CD4-positive, alpha-beta T cell treated with Interleukin-6 at 100 ng/mL for 8 hours (primary cell): ENCODE results near the gene ITFG2.
"Not testable (repeated sequence)": the region's sequence is repeated elsewhere in the genome, so short reads cannot be mapped to it uniquely, and the experiment has no call there.

Experiments
- DNase-seq: peaks from one replicate; pipeline ENCODE4 v3.0.0-alpha.2; 2020; ENCODE audit warnings: mixed read lengths, low spot score

Gene ITFG2

DNA sequence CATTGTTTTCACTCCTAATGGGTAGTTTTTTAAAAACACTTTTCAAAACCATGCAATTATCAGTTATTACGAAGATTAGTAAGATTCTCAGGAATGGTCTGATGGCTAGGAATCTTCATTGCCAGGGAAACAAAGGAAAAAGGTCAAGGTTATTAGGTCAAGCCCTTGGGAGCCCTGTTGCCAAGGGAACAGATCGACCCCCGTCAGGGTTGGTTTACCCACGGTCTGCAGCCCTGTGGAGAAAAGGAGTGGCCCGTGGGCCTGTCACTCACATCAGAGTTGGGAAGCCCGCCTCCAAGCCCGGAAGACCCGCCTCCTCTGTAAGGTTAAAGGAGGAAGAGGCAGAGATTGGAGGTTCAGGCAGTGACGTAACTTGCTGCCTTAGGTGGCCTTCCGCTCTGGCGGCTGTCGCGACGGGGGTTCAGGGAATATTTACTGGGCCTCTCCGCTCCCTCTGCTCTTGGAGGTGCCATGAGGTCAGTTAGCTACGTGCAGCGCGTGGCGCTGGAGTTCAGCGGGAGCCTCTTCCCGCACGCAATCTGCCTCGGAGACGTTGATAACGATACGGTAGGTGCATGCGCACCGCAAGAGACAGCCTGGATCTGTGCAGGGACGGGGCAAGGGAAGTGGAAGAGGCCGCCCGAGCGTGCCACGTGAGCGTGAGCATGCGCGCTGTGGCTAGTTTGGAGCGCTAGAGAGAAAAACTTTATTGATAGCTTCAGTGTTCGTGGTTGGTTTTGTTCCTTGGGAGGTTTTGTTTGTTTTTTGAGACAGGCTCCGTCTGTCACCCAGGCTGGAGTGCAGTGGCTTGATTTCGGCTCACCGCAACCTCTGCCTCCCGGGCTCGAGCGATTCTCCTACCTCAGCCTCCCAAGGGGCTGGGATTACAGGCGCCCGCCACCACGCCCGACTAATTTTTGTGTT is at the start of gene ITFG2:
Gene ITFG2 (plus strand): TSS at position 379 of the 924 bp plus-strand sequence. CDS start 93 bp downstream, at position 472.
- peak; percentile 97 for DNase-seq

DNA sequence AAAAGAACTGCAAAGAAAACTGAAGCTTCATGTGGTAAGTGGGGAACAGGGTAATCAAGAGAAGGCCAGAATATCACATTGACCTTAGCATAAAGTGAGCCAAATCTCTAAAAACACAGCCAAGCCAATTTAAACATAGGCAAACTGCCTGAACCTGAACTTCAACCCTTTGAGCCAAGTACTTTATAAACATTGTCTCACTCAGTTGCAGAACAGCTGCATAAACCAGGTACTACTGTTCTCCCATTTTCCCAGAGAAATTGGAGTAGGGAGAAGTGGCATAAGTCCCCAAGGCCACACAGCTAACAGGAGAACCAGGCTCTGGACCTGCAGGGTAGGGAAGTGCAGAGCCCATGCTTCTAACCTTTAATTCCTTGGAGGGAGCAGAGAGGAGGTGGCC is 48.1 kb upstream of the ITFG2 start:
- no peak for DNase-seq

DNA sequence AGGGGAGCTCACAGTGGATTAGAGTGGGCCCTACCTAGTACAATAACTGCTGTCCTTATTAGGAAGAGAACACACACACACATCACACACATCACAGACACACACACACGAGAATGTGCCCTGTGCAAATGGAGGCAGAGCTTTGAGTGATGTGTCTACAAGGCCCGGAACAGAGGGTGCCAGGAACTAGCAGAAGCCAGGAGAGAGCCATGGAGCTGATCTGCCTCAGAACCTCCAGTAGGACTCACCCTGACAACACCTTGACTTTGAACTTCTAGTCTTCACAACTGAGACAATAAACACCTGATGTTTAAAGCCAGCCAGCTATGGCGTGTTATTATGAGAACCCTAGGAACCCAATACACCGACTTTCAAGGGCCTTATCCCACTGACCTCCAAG is 47.4 kb upstream of the ITFG2 start:
- DNase-seq, result no peak

DNA sequence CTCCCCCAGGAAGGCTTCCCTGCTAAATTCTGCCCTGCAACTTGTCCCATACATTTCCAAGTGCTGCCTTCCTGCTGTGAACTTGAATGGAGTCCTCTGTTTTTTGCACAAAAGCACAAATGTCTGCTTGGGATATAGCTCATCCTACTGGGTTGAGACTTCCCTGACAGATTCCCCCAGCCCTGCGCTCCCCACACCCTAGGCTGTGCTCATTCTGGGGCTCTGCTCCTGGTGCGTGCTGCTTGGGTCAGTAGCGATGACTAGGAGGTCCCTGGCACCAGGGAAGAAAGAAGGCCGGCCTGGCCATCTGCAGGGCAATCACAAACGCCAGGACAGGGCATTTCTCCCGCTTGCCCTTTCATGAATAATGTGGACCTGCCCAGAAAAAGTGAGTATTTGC is 46.9 kb upstream of the ITFG2 start:
- no peak for DNase-seq

DNA sequence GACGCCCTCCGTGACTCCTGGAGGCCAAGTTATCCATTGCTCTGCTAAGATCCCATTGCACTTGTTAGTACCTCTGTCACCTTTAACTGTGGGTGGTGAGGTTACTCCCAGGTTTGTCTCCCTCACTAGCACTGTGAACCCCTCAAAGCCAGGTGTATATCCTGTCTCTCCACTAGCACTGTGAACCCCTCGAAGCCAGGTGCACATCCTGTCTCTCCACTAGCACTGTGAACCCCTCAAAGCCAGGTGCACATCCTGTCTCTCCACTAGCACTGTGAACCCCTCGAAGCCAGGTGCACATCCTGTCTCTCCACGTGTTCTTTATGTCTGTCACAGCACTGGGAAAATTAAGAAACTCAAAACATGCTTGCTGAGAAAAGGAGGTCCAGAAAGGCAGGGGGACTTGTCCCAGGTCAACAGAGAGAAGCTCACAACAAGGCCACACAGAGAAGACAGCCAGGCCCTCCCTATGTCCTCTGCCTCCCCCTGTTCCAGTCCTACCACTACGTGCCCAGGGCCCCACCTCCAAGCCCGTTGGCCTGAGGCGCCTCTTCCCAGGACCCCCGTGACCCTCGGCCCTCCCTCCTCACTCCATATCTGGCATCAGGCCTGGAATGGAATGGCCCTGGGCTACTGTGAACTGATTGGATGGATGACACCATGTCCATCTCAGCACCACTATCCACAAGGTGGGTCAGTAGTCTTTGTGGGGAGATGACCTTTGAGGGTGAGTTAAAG is 44.1 kb upstream of the ITFG2 start:
- no peak for DNase-seq

DNA sequence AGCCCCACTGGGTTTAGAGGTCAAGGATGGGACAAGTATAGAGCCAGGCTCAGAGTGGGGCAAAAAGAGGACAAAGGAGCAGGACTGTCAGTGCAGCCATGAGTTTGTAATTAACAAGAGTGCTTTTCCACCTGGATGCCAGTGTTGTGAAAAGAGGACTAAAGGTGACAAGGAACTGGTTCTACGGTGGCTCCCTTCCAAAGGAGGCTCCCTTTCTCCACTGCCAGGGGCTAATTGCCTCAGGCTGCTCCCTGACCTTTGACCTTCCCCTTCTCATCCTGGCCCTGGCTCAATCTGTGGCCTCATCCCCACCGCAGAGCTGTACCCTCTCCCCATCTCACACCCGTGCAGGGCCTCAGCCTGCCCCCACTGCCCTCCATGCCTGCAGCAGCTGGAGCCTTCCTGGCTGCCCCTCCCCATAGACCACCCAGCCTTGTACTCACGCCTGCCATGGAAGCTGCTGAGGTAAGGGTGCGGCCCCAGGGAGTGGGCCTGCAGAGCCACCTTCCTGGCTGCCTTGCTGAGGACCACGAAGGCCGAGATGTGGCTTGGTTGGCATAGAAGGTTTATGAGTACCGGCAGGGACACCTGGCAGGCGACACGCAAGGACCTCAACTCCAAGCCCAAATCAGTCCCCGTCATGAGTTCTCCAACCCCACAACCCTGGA is 42.5 kb upstream of the ITFG2 start:
- no peak for DNase-seq

DNA sequence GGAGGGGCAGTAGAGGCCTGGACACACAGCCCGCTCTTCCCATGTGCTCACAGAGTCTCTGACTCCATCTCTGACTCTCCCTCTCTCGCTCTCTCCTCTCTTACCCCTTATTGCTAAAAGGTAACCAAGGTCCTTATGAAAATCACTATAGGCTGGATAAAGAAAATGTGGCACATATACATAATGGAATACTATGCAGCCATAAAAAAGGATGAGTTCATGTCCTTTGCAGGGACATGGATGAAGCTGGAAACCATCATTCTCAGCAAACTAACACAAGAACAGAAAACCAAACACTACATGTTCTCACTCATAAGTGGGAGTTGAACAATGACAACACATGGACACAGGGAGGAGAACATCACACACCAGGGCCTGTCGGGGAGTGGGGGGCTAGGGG is 41.9 kb upstream of the ITFG2 start:
- DNase-seq, result not testable (repeated sequence)

DNA sequence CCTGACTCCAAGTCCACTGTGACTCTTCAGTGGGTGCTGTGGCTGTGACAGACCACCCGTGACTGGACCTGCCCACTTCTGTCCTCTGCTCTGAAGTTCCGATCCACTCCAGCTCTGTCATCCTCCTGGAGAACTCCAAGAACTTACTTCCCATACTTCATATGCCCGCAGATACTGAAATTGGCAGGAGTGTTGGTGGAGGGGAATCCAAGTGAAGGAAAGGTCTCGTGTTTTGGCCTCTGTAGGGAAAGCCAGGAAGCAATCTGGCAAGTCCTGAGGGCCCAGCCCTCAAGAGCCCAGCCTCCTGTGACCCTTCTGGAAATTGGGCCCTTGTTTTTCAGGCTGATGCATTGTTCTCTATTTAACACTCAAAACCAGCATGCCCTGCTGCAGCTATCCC is 40.1 kb upstream of the ITFG2 start:
- DNase-seq, result no peak

DNA sequence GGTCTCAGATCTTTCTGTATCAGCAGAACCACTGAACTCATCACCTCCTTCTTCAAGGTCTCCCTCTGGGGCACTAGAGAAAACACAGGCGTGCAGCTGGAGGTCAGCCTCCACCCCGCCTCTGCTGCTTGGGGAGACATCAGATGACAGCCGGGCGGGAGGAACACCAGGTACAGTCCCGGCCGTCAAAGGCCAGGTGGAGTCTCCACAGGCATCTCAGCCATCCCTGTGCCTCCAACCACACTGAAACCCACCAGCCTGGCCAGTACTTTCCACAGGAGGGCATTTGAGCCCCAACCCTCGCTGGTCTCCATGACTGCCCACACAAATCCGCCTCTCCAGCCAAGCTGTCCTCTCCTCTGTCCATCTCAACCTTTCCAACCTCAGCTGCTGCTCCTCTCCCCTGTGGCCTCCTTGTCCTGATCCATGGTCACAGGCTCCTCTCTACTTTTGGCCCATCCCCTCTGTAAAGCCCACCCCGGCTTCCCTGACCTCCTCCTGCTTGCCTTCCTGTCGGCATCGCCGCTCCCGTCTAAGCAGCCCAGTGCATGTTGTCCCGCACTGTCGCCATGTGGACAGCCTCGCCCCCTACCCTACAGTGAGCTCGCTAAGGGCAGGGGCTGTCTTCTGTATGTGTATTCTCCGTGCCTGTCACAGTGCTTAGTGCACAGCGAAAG is 39.1 kb upstream of the ITFG2 start:
- DNase-seq, result no peak

DNA sequence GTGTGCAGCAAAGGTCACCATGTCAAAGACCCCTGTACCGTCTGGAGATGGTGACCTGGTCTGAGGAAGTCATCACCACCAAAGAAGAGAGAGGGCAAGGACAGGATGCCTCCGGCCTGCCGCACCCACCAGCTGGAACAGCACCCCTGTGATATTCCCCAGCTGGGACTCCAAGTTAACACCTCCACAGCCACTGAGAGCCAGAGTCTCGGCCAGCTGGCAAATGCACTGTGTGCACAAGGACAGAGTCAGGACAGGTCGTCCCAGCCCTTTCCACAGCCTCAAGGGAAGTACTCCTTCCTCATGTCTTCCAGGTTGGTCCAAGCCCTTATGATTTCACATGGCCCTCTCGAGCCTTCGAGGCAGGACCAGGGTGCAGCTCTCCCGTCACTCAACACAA is 37.0 kb upstream of the ITFG2 start:
- DNase-seq, result no peak

DNA sequence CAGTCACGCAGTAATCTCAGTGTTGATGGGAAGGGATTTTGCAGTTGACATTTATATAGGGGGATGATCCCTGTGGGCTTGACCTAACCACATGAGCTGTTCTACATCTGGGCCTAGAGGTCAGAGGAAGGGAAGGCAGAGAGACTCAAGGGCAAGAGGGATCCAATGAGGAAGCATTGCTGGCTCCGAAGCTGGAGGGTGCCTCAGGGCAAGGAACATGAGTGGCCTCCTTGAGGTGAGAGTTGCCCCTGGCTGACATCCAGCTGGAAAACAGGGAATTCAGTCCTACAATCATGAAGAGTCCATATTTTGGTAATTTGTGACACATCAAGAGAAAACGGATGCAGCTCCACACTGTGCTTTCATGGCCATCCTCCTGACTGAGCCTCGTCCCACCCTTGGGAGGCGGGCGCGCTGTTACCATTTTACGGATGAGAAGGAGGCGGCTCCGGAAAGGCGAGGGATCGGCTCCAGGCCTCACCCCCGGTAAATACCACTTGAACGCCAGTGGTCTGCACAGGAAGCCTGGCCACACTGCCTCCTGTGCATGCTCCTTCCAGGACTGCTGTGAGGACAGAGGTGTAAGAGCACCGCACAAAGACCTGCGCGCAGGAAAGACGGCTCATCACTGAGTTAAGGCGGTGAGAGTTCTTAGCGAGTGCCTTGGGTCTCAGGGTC is 36.2 kb upstream of the ITFG2 start:
- no peak for DNase-seq

DNA sequence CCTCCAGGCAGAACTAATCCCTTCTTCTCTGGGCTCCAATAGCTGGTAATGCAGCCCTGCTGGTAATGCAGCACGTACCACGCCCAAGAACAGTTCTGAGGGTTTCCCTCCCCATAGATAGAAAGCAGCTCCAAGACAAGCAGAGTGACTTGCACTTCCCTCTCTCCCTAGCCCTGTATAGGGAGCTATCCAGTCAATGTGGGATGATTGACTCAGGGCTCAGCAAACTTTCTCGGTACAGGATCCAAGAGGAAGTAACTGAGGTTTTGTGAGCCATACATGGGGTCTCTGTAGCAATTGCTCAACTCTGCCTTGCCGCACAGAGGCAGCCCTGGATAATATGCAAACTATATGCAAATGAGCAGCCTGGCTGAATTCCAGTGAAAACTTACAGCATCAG is 33.2 kb upstream of the ITFG2 start:
- no peak for DNase-seq

DNA sequence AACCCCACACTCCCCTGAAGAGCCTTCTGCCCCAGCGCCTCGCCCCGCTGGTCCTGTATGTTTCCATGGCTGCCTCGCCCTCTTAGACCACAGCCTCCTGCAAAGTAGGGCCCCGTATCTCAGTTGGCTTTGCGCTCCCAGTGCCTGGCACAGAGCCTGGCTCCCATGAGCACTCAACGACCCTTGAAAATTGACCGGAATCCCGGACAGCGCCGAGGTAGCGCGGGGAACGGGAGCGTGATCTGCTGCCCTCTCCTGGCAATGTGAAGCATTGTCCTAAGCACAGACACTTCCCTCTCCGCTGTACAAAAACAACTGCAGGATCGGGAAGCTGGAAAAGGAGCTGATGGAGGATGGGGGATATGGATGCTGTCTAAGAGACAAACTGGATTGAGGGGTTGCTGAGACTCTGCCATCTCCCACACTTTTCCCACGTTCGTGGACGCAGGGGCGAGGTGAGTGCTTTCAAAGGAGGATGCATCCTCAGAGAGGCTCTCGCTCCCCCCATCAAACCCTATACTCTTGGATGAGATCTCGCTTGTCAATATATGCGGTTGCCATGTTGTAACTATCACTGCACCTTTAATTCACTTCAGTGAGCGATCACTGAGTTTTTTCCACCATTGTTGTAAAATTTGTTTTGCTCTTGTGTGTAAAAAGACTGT is 28.4 kb upstream of the ITFG2 start:
- peak; percentile 38 for DNase-seq

DNA sequence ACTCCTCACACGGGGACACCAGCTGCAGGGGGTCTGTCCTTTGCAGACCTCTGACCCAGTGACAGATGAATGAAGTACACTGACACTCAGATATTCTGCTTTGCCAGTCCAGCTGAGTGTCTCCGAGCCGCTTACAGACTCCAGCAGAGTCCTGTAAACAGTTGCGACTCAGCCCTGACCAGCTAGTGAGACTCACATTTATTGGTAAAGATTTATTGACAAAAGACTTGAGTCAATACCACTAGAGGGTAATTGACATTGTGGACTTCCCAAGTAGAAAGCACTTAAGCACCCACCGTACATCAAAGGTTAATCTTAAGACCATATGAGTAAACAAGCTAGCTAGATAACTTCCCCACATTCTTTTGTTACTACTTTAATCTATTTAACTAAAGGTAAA is 27.5 kb upstream of the ITFG2 start:
- no peak for DNase-seq

DNA sequence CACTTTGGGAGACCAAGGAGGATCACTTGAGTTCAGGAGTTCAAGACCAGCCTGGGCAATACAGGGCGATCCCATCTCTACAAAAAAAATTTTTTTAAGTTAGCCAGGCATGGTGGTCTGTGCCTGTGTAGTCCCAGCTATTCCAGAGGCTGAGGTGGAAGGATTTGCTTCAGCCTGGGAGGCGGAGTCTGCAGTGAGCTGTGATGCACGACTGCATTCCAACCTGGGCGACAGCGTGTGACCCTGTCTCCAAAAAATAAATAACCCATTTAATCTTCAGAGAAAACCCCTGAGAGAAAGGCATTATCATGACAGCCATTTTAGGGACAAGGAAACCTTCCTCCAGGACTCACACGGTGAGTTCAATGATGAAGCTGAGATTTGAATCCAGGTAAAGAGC is 21.4 kb upstream of the ITFG2 start:
- no peak for DNase-seq

DNA sequence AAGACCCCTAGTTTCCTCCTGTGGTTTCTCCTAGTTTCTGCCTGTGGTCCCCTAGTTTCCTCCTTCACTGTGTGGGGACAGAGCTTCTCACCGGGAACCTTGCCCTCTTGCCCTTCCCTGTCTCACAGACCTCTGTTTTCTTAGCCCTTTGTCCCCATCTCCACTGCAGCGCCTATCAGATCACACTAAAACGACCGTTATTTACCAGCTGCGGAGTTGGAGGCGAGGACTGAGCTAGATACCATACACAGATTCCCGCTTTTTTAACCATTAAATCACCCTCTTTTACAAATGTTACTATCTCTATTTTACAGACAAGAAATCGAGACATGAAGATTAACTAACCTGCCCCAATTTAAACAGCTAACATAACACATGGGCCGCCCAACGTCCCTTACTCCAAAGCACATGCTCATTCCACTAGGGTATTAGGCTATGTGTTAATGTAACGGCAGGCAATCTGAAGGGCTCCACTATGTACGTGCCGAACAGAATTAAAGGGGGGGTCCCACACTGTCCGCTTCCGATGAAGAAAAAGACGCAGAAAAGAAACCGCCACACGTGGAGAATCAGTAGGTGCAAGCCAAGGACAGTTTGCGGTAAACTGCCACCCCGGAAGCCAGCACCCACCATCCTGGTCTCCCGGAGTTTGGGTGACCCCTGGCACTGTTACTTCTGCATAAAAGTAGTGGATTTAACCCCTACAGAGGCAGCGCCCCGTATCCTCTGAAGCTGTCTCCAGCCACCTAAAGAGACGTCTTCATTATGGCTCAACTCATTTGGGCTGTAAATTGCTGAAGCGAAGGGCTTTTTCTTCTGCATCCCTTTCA is 19.6 kb upstream of the ITFG2 start:
- no peak for DNase-seq

DNA sequence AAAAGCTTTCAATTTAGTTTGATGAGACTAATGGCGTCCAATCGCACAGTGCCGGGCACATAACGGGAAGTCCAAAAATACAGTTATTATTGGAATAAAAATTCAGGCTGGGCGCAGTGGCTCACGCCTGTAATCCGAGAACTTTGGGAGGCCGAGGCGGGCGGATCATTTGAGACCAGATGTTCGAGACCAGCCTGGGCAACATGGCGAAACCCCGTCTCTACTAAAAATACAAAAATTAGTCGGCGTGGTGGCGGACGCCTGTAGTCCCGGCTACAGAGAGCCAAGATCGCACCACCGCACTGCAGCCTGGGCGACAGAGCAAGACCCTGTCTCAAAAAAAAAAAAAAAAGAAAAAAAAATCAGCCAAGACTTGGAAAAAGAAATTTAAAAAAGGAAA is 18.9 kb upstream of the ITFG2 start:
- no peak for DNase-seq

DNA sequence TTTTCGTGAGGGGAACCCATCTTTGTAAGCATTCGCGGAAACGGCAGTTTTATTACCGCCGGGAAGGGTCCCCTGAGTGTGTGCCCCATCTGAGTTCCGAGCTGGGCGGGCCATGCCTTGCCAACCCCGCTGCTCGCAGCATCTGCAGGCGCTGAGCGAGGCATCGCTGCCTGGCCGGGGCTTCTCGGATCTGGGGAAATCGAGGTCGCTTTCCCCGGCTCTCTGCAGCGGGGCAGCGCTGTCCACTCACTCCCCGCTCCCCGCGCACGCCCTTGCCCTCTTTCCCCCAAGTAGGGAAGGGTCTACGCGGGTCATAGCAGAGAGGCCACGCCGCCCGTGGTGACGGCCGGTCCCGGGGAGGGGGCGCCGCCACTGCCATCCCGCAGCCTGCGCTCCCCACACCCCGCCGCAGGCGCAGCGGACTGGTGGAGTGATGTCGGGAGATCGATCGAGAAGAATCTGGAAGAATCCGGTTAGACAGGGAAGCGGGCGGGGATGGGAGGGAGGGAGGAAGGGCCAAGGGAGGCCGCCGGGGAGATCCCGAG is 18.2 kb upstream of the ITFG2 start:
- peak; percentile 15 for DNase-seq

DNA sequence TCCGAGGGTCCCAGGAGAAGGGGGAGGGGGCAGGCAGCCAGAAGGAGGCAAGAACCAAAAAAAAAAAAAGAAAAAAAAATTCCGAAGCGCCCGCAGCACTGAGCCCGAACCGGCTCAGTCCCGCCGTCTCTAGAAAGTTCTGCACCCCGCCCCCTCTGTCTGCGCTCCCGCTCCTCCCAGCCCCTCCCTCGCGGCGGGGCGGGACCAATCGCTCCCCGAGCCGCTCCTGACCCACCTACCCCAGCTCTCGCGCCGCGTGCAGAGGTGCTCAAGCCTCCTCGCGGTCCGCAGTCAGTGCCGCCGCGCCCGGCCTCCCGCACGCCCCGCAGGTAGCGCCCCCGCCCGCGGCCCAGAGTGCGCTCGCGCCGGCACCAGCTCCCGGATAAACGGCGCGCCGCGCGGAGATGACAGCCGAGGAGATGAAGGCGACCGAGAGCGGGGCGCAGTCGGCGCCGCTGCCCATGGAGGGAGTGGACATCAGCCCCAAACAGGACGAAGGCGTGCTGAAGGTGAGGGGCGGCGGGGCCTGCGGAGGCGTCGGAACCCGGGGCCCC is 17.7 kb upstream of the ITFG2 start, which contains the start of gene FKBP4:
Gene FKBP4 (plus strand): TSS at position 235 of the 554 bp plus-strand sequence. CDS start 170 bp downstream, at position 405.
- DNase-seq, result peak; percentile 89
